H9 (cell line): ENCODE results near the gene DOK6. TPM values are rescaled to one million over a fixed set of nuclear protein-coding genes. Genes with fewer than 3 reads are reported as not detected.

Experiments used
- DNase-seq: peaks from one replicate; pipeline ENCODE4 v3.0.0-alpha.2; 2017
- H2AFZ ChIP-seq: one replicate; pipeline ENCODE4 v1.6.1; 2013; ENCODE audit warnings: mild to moderate bottlenecking, low read length, control low read depth, moderate library complexity
- H2AK5ac ChIP-seq: 2 replicates; pipeline ENCODE4 v1.6.1; 2013; ENCODE audit warnings: low read length, control low read depth, mixed read lengths; ENCODE audit not compliant: insufficient read length
- H2BK120ac ChIP-seq: one replicate; pipeline ENCODE4 v1.6.1; 2013; ENCODE audit warnings: low read depth, mild to moderate bottlenecking, low read length, control low read depth, inconsistent platforms; ENCODE audit not compliant: poor library complexity, severe bottlenecking
- H2BK12ac ChIP-seq: 2 replicates; pipeline ENCODE4 v1.6.1; 2013; ENCODE audit warnings: low read length, control low read depth, mixed read lengths, low read depth; ENCODE audit not compliant: insufficient read length
- H2BK15ac ChIP-seq: 2 replicates; pipeline ENCODE4 v1.6.1; 2013; ENCODE audit warnings: low read depth, low read length, control low read depth
- H2BK20ac ChIP-seq: one replicate; pipeline ENCODE4 v1.6.1; 2013; ENCODE audit warnings: low read depth, mild to moderate bottlenecking, low read length, control low read depth, inconsistent platforms; ENCODE audit not compliant: poor library complexity, severe bottlenecking
- H2BK5ac ChIP-seq: 2 replicates; pipeline ENCODE4 v1.6.1; 2013; ENCODE audit warnings: low read length, control low read depth, mixed read lengths; ENCODE audit not compliant: insufficient read length
- H3K14ac ChIP-seq: 2 replicates; pipeline ENCODE4 v1.6.1; 2013; ENCODE audit warnings: low read length, control low read depth; ENCODE audit not compliant: insufficient read depth
- H3K18ac ChIP-seq: 2 replicates; pipeline ENCODE4 v1.6.1; 2013; ENCODE audit warnings: low read depth, mild to moderate bottlenecking, mixed read lengths, low read length, control low read depth; ENCODE audit not compliant: insufficient read length
- H3K23ac ChIP-seq: 2 replicates; pipeline ENCODE4 v1.6.1; 2013; ENCODE audit warnings: low read length, control low read depth, mixed read lengths, low read depth; ENCODE audit not compliant: insufficient read length
- H3K23me2 ChIP-seq: 2 replicates; pipeline ENCODE4 v1.6.1; 2013; ENCODE audit warnings: low read depth, mild to moderate bottlenecking, mixed read lengths, low read length, control low read depth; ENCODE audit not compliant: insufficient read length, poor library complexity, severe bottlenecking
- H3K27ac ChIP-seq: 2 replicates; pipeline ENCODE4 v1.5.1; 2013; ENCODE audit warnings: low read length, control low read depth, mixed read lengths, low read depth; ENCODE audit not compliant: insufficient read length
- H3K27me3 ChIP-seq: 2 replicates; pipeline ENCODE4 v1.6.1; 2013; ENCODE audit warnings: low read length, control low read depth, inconsistent platforms; ENCODE audit not compliant: insufficient read depth
- H3K4ac ChIP-seq: 2 replicates; pipeline ENCODE4 v1.6.1; 2013; ENCODE audit warnings: low read depth, mild to moderate bottlenecking, control low read depth, inconsistent platforms, low read length, moderate library complexity
- H3K4me1 ChIP-seq: 2 replicates; pipeline ENCODE4 v1.6.1; 2013; ENCODE audit warnings: low read length, control low read depth, inconsistent platforms; ENCODE audit not compliant: insufficient read depth
- H3K4me2 ChIP-seq: 2 replicates; pipeline ENCODE4 v1.6.1; 2013; ENCODE audit warnings: low read length, control low read depth, mixed read lengths; ENCODE audit not compliant: insufficient read length, insufficient read depth
- H3K56ac ChIP-seq: 2 replicates; pipeline ENCODE4 v1.6.1; 2013; ENCODE audit warnings: low read depth, mild to moderate bottlenecking, mixed read lengths, low read length, control low read depth; ENCODE audit not compliant: insufficient read length
- H3K79me1 ChIP-seq: 2 replicates; pipeline ENCODE4 v1.6.1; 2013; ENCODE audit warnings: low read depth, mild to moderate bottlenecking, moderate library complexity, low read length, control low read depth, inconsistent platforms; ENCODE audit not compliant: insufficient read depth, poor library complexity, severe bottlenecking
- H3K79me2 ChIP-seq: 2 replicates; pipeline ENCODE4 v1.6.1; 2013; ENCODE audit warnings: low read length, control low read depth, inconsistent platforms; ENCODE audit not compliant: insufficient read depth
- H3K9ac ChIP-seq: 2 replicates; pipeline ENCODE4 v1.6.1; 2013; ENCODE audit warnings: low read length, control low read depth, mixed read lengths; ENCODE audit not compliant: insufficient read length; ENCODE audit errors: extremely low read depth
- H3K9me3 ChIP-seq: one replicate; pipeline ENCODE4 v1.6.1; 2013; ENCODE audit warnings: low read depth, low read length, inconsistent platforms; ENCODE audit not compliant: control insufficient read depth
- H3T11ph ChIP-seq: one replicate; pipeline ENCODE4 v1.6.1; 2013; ENCODE audit warnings: mild to moderate bottlenecking, low read length, control low read depth, inconsistent platforms
- H4K20me1 ChIP-seq: one replicate; pipeline ENCODE4 v1.6.1; 2013; ENCODE audit not compliant: control insufficient read depth, insufficient read length, insufficient read depth
- H4K5ac ChIP-seq: 2 replicates; pipeline ENCODE4 v1.6.1; 2013; ENCODE audit warnings: low read depth, mild to moderate bottlenecking, mixed read lengths, low read length, control low read depth; ENCODE audit not compliant: insufficient read length
- H4K8ac ChIP-seq: replicated peaks from 2 replicates; pipeline ENCODE4 v1.6.1; 2013; ENCODE audit warnings: low read length, control low read depth, mixed read lengths, low read depth; ENCODE audit not compliant: insufficient read length
- H4K91ac ChIP-seq: 2 replicates; pipeline ENCODE4 v1.6.1; 2013; ENCODE audit warnings: low read depth, mild to moderate bottlenecking, moderate library complexity, mixed read lengths, low read length, control low read depth; ENCODE audit not compliant: insufficient read length
- H3K27ac Mint-ChIP-seq, 3 experiments: 2 replicates in 2 of 3; 3 replicates in 1 of 3; pipeline ENCODE4 v1.8.0; 2020 to 2021; ENCODE audit warnings: mixed read lengths in 3 of 3, mild to moderate bottlenecking in 1 of 3, moderate library complexity in 1 of 3
- H3K27me3 Mint-ChIP-seq: 2 replicates; pipeline ENCODE4 v1.8.0; 2021; ENCODE audit warnings: low read depth, mild to moderate bottlenecking, moderate library complexity, mixed read lengths
- H3K36me3 Mint-ChIP-seq, 3 experiments: 2 replicates in 2 of 3; 3 replicates in 1 of 3; pipeline ENCODE4 v1.8.0; 2020 to 2021; ENCODE audit warnings: low read depth in 3 of 3, mixed read lengths in 3 of 3; ENCODE audit not compliant: insufficient read depth in 1 of 3
- H3K4me1 Mint-ChIP-seq, 2 experiments: 2 replicates each; pipeline ENCODE4 v1.8.0; 2020; ENCODE audit warnings: mixed read lengths in 2 of 2
- H3K4me3 Mint-ChIP-seq, 2 experiments: 2 replicates in 1 of 2; 3 replicates in 1 of 2; pipeline ENCODE4 v1.8.0; 2020 to 2021; ENCODE audit warnings: mild to moderate bottlenecking in 2 of 2, mixed read lengths in 2 of 2, moderate library complexity in 1 of 2
- H3K9me3 Mint-ChIP-seq, 2 experiments: 2 replicates in 1 of 2; 3 replicates in 1 of 2; pipeline ENCODE4 v1.8.0; 2020; ENCODE audit warnings: mild to moderate bottlenecking in 2 of 2, mixed read lengths in 2 of 2, moderate library complexity in 1 of 2
- CTCF ChIP-seq: fragments of 200-600 bp; sonication (generic); conservative IDR thresholded peaks from 3 replicates; pipeline ENCODE4 v1.8.0; 2021; ENCODE audit warnings: antibody characterized with exemption, mild to moderate bottlenecking
- WGBS: extraction: QIAGEN DNeasy Blood & Tissue Kit; methylation state at CpG from one replicate; pipeline ENCODE4 v1.1.7; 2013; ENCODE audit warnings: missing lambda C conversion rate, low lambda C conversion rate, mixed read lengths; ENCODE audit not compliant: insufficient read length; ENCODE audit errors: extremely low coverage; 5-methylcytosine and 5-hydroxymethylcytosine counted together
- total RNA-seq: library from RNA; stranded (reverse); gene quantifications from 2 replicates; pipeline ENCODE4 v1.2.1, GENCODE V29; 2021

Gene DOK6
- total RNA-seq, 1 experiment from 2014 or later, result 0.20 TPM

DNA sequence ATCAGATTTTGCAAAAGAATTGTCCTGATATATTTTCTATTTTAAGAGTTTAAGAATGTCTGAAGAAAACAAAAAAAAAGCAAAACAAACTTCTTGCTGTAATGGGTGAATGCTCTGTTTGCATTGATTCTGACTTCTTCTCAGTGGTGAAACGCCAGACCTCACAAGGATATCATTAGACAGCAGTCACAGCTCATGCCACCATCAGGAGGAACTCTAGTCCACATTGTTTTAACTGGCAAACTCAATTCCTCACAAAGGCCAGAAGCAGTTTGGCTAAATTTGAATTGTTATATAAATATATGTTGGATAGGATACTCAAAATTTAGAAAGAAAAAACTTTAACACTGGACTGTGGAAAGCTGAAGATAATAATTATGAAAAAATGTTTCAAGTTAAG, 89.4 kb downstream of the DOK6 start:
- H2BK120ac ChIP-seq, result no peak overlapping the region
- no peak overlapping the region for H3K23ac ChIP-seq
- H3K79me1 ChIP-seq, result no peaks in the 10 kb centered on the region
- Mint-ChIP-seq H3K27me3 (no peaks in the 10 kb centered on the region), H3K27ac (no peak overlapping the region), H3K36me3 (no peaks in the 10 kb centered on the region), H3K4me3 (no peak overlapping the region), H3K4me1 (peaks cover 0 to under 1% of the 10 kb centered on the region in 2 experiments; a peak in 3 of 4 replicates), H3K9me3 (peaks cover 0 to 4% of the 10 kb centered on the region in 2 experiments; a peak in 1 of 5 replicates)
- no peaks in the 10 kb centered on the region for H4K20me1 ChIP-seq
- no peaks in the 10 kb centered on the region for H3K27me3 ChIP-seq
- no peak overlapping the region for H2BK20ac ChIP-seq
- no peaks in the 10 kb centered on the region for H3K4me1 ChIP-seq
- H4K91ac ChIP-seq, result no peak overlapping the region
- no peak overlapping the region for H3K4me2 ChIP-seq
- H2AK5ac ChIP-seq, result no peak overlapping the region
- no CpG with 5 or more reads among the region's 1 CpG for WGBS
- no peak overlapping the region for H3K4ac ChIP-seq
- H2BK15ac ChIP-seq, result no peak overlapping the region
- no peak overlapping the region for H3K18ac ChIP-seq
- H4K5ac ChIP-seq, result no peak overlapping the region
- no peaks in the 10 kb centered on the region for H3K79me2 ChIP-seq
- DNase-seq, result no peak
- H3K14ac ChIP-seq, result no peak overlapping the region
- no peak overlapping the region for H4K8ac ChIP-seq
- no peak overlapping the region for H2AFZ ChIP-seq
- no peak overlapping the region for H2BK5ac ChIP-seq
- H3K9ac ChIP-seq, result no peak overlapping the region
- H2BK12ac ChIP-seq, result no peak overlapping the region
- no peaks in the 10 kb centered on the region for H3K9me3 ChIP-seq
- H3K27ac ChIP-seq, result no peak overlapping the region
- no peak overlapping the region for H3K56ac ChIP-seq
- no peaks in the 10 kb centered on the region for H3K23me2 ChIP-seq
- no peak overlapping the region for H3T11ph ChIP-seq
- TF ChIP-seq CTCF, result no peak
